ENCODE results near the gene LRRC74A. TPM values are rescaled to one million over a fixed set of nuclear protein-coding genes. Genes with fewer than 3 reads are reported as not detected.

The LRRC74A gene
- total and polyA plus RNA-seq, 9 of the 15 experiments (the other 6 are each of a cell fraction or from before 2014, with no cell fraction given), result not detected

GRCh38 chr14:76882651-76883050 is 56.4 kb downstream of the LRRC74A start (continued):
- TF ChIP-seq GTF3C2 (IDR thresholded peaks at IDR 0.05; ENCODE audit: borderline replicate concordance, extremely low read depth, insufficient read length) (no peak), MYBL2 (IDR thresholded peaks at IDR 0.05; ENCODE audit: low read depth) (no peak), MYBL2 (CRISPR knock-in tag; IDR thresholded peaks at IDR 0.05; ENCODE audit: borderline replicate concordance) (no peak), RAD51 (IDR thresholded peaks at IDR 0.05; ENCODE audit: borderline replicate concordance, low read depth) (no peak), SREBF1 (IDR thresholded peaks at IDR 0.05; ENCODE audit: borderline replicate concordance, low read depth, low read length) (no peak)

GRCh38 chr14:76883447-76883846 is 57.2 kb downstream of the LRRC74A start:
- WGBS (ENCODE audit: insufficient coverage, low coverage, missing lambda C conversion rate), result 18% methylated on average over 4 of the region's 6 CpGs
- TF ChIP-seq HDAC2 (IDR thresholded peaks at IDR 0.05) (no peak), L3MBTL2 (IDR thresholded peaks at IDR 0.05) (no peak), JUNB (CRISPR knock-in tag; conservative IDR thresholded peaks at IDR 0.05) (no peak), STAG1 (CRISPR knock-in tag; IDR thresholded peaks at IDR 0.05; ENCODE audit: borderline replicate concordance) (no peak), MITF (IDR thresholded peaks at IDR 0.05) (no peak), GATA2 (CRISPR knock-in tag; IDR thresholded peaks at IDR 0.05) (no peak), FOXA1 (IDR thresholded peaks at IDR 0.05; ENCODE audit: borderline replicate concordance) (no peak), FOXJ2 (tag; IDR thresholded peaks at IDR 0.05) (no peak), THRA (IDR thresholded peaks at IDR 0.05) (no peak), RFX1 (IDR thresholded peaks at IDR 0.05) (no peak)

More at GRCh38 chr14:76883447-76883846, 57.2 kb downstream of the LRRC74A start:
- intact Hi-C loops (cut with micrococcal nuclease), result no loop called here
- no peaks in the 10 kb centered on the region for H3K9me3 ChIP-seq (replicated peaks; ENCODE audit: control insufficient read depth, insufficient read depth, low read depth, low read length)
- peaks cover 4 to 46% of the 10 kb centered on the region in 2 experiments; a peak in 3 of 5 replicates for H3K27me3 ChIP-seq (ENCODE audit: control insufficient read depth in 2 of 2, insufficient read depth in 2 of 2, low read length in 2 of 2)
- H3K4me1 ChIP-seq (replicated peaks in 1 of 2; ENCODE audit: control insufficient read depth in 2 of 2, insufficient read depth in 2 of 2, low read length in 2 of 2), result peaks cover 0 to 8% of the 10 kb centered on the region in 2 experiments; a peak in 1 of 5 replicates
- FAIRE-seq, result no peak
- CTCF ChIA-PET (ENCODE audit: low intra/inter-chr PET ratio), result no interaction called here
- H3K9ac ChIP-seq (ENCODE audit: insufficient read depth in 1 of 2, low read depth in 2 of 2, low read length in 2 of 2), result no peak overlapping the region
- in situ Hi-C loops (cut with MboI), result loop anchor here (5.0 kb wide), 1 partner anchor 179 kb away; no protein-coding TSS in a partner anchor
- no peak for DNase-seq (ENCODE audit: extremely low read depth in 1 of 4, low spot score in 3 of 4)
- H3K79me2 ChIP-seq (ENCODE audit: control insufficient read depth, insufficient read depth, low read length), result no peaks in the 10 kb centered on the region
- no peak overlapping the region for H2AFZ ChIP-seq (ENCODE audit: low read depth, low read length)
- no peaks in the 10 kb centered on the region for H4K20me1 ChIP-seq (replicated peaks; ENCODE audit: control insufficient read depth, insufficient read depth, low read length)
- ATAC-seq, result no peak
- POLR2A ChIA-PET, result no interaction called here
- no TSS peak for BruUV-seq (replicated peaks)
- no peak overlapping the region for H3K4me3 ChIP-seq
- H3K36me3 ChIP-seq (ENCODE audit: control insufficient read depth, insufficient read depth, low read length), result no peaks in the 10 kb centered on the region
- no peak overlapping the region for H3K4me2 ChIP-seq (ENCODE audit: insufficient read depth, low read length)
- H3K9me1 ChIP-seq (ENCODE audit: control insufficient read depth, insufficient read depth, low read length), result no peaks in the 10 kb centered on the region
- no peak overlapping the region for H3K27ac ChIP-seq (ENCODE audit: extremely low read depth, low read depth, low read length)

Data from K562 (cell line).